Transverse colon (tissue), 3 donors: ENCODE results near the gene RALGPS1.

Experiments
- CTCF ChIP-seq, 5 experiments: fragments of 200-600 bp in 3 of 5; fragments of 450-650 bp in 2 of 5; sonication (generic) in 3 of 5; IDR thresholded peaks; 1 replicate in 2 of 5; 2 replicates in 3 of 5; pipeline ENCODE4 v1.5.1; 2016 to 2017; ENCODE audit warnings: antibody characterized with exemption in 5 of 5, inconsistent platforms in 3 of 5, mild to moderate bottlenecking in 2 of 5, moderate library complexity in 1 of 5
- POLR2A ChIP-seq: fragments of 450-650 bp; IDR thresholded peaks from one replicate; pipeline ENCODE4 v1.6.1; 2016; ENCODE audit warnings: antibody characterized with exemption, mild to moderate bottlenecking, moderate library complexity

DNA sequence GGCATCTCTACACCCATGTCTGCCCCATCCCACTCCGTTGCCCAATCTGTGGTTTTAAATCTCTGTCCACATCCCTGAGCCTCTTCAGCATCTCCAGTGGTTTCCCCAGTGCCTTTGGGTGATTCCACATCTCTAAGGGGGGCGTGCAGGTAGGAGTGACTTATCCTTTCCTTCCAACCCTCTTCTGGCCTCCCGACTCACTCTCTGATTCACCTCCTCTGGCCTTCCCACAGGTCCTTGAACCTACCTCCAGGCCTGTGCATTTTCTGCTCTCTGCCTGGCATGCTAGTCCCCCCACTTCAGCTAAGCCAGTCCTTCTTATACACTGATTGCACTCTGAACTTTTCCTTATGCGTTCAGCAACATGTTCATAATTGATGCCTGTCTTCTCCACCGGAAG, 99.0 kb downstream of the RALGPS1 start:
- no peak for TF ChIP-seq CTCF (IDR thresholded peaks at IDR 0.05)
- TF ChIP-seq POLR2A = no peak
